ENCODE results near the gene BCAS1.

GRCh38 chr20:53918020-53918311 lies 152.4 kb downstream of the BCAS1 start:
- TF ChIP-seq CTCF (IDR thresholded peaks at IDR 0.05) (no peak), POLR2AphosphoS5 (IDR thresholded peaks at IDR 0.05) (no peak), POLR2A (IDR thresholded peaks at IDR 0.05) (no peak), EP300 (IDR thresholded peaks at IDR 0.05) (no peak)
